ENCODE data around the gene NXPH1.

DNA sequence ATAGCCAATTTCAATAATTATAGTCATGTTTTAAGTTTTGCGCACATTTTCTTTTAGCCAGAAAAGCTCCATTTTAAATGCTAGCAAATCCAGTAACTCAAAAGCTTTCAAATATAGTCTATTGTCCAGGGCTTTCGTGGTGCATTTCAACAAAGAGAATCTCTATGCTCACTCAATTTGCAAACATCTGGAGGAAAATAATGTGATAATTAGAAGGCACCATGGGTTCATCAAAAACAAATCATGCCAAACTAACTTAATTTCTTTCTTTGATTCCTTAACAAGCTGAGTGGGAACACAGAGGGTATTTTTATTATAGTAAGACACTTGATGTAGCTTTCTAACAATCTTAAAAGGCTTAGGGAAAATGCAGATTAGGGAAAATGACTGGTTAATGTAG is 179.8 kb downstream of the NXPH1 start:
- TF ChIP-seq, protein P1, sequence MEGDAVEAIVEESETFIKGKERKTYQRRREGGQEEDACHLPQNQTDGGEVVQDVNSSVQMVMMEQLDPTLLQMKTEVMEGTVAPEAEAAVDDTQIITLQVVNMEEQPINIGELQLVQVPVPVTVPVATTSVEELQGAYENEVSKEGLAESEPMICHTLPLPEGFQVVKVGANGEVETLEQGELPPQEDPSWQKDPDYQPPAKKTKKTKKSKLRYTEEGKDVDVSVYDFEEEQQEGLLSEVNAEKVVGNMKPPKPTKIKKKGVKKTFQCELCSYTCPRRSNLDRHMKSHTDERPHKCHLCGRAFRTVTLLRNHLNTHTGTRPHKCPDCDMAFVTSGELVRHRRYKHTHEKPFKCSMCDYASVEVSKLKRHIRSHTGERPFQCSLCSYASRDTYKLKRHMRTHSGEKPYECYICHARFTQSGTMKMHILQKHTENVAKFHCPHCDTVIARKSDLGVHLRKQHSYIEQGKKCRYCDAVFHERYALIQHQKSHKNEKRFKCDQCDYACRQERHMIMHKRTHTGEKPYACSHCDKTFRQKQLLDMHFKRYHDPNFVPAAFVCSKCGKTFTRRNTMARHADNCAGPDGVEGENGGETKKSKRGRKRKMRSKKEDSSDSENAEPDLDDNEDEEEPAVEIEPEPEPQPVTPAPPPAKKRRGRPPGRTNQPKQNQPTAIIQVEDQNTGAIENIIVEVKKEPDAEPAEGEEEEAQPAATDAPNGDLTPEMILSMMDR (IDR thresholded peaks at IDR 0.05) = no peak
- TF ChIP-seq ZNF121 (CRISPR knock-in tag; IDR thresholded peaks at IDR 0.05) (no peak), JUN (CRISPR knock-in tag; IDR thresholded peaks at IDR 0.05) (no peak), NFYB (CRISPR knock-in tag; conservative IDR thresholded peaks at IDR 0.05; ENCODE audit: low read depth) (no peak), E2F1 (CRISPR knock-in tag; IDR thresholded peaks at IDR 0.05) (no peak), ZNF219 (CRISPR knock-in tag; IDR thresholded peaks at IDR 0.05; ENCODE audit: borderline replicate concordance) (no peak)
- TF ChIP-seq, protein P2, sequence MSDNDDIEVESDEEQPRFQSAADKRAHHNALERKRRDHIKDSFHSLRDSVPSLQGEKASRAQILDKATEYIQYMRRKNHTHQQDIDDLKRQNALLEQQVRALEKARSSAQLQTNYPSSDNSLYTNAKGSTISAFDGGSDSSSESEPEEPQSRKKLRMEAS (CRISPR knock-in tag; IDR thresholded peaks at IDR 0.05) = no peak
- TF ChIP-seq, protein P3, sequence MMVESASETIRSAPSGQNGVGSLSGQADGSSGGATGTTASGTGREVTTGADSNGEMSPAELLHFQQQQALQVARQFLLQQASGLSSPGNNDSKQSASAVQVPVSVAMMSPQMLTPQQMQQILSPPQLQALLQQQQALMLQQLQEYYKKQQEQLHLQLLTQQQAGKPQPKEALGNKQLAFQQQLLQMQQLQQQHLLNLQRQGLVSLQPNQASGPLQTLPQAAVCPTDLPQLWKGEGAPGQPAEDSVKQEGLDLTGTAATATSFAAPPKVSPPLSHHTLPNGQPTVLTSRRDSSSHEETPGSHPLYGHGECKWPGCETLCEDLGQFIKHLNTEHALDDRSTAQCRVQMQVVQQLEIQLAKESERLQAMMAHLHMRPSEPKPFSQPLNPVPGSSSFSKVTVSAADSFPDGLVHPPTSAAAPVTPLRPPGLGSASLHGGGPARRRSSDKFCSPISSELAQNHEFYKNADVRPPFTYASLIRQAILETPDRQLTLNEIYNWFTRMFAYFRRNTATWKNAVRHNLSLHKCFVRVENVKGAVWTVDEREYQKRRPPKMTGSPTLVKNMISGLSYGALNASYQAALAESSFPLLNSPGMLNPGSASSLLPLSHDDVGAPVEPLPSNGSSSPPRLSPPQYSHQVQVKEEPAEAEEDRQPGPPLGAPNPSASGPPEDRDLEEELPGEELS (CRISPR knock-in tag; IDR thresholded peaks at IDR 0.05) = no peak

Measured in WTC11 (cell line).